IMR-90 (cell line): ENCODE measurements around the gene ZNF195. TPM values are rescaled to one million over a fixed set of nuclear protein-coding genes. Genes with fewer than 3 reads are reported as not detected.

ENCODE experiments used
- ATAC-seq: fragments of 200-7000 bp; cut with Tn5 transposase; 2 replicates; pipeline ENCODE4 v1.9.1; 2020; ENCODE audit warnings: low read depth, mild to moderate bottlenecking, moderate library complexity
- BruUV-seq: library from RNA; stranded (reverse); fragments of 400-500 nt; replicated peaks from 2 replicates; lab custom pipeline; 2021; lab: Mats Ljungman, UMichigan
- CTCF ChIA-PET: fragments of 300-600 bp; formaldehyde crosslinking; extraction: SDS; loops from one replicate; lab custom pipeline; 2021; ENCODE audit warnings: antibody characterized with exemption; lab: Yijun Ruan, JAX
- POLR2A ChIA-PET: fragments of 300-600 bp; sonication (Branson Sonifier 250); formaldehyde crosslinking; loops from one replicate; lab custom pipeline; 2022; ENCODE audit warnings: antibody characterized with exemption; ENCODE audit not compliant: unreplicated experiment; lab: Charles Lee
- DNase-seq: peaks from one replicate; pipeline ENCODE4 v3.0.0; 2013
- H2AFZ ChIP-seq: replicated peaks from 2 replicates; pipeline ENCODE3; 2013; ENCODE audit warnings: low read length, mild to moderate bottlenecking; ENCODE audit not compliant: poor library complexity
- H2AK5ac ChIP-seq: 2 replicates; pipeline ENCODE4 v1.6.1; 2013; ENCODE audit warnings: low read depth, low read length, inconsistent platforms
- H2AK9ac ChIP-seq: replicated peaks from 2 replicates; pipeline ENCODE3; 2013; ENCODE audit warnings: mild to moderate bottlenecking, low read depth, low read length, moderate library complexity; ENCODE audit not compliant: poor library complexity
- H2BK120ac ChIP-seq: 2 replicates; pipeline ENCODE4 v1.6.1; 2013; ENCODE audit warnings: low read depth, low read length, inconsistent platforms
- H2BK15ac ChIP-seq: 3 replicates; pipeline ENCODE4 v1.6.1; 2013; ENCODE audit warnings: low read depth, low read length, inconsistent platforms
- H2BK20ac ChIP-seq: 2 replicates; pipeline ENCODE4 v1.6.1; 2013; ENCODE audit warnings: low read depth, mild to moderate bottlenecking, inconsistent platforms, low read length, moderate library complexity
- H2BK5ac ChIP-seq: 2 replicates; pipeline ENCODE4 v1.6.1; 2013; ENCODE audit warnings: mild to moderate bottlenecking, low read depth, low read length, inconsistent platforms; ENCODE audit not compliant: poor library complexity, severe bottlenecking
- H3K14ac ChIP-seq: replicated peaks from 2 replicates; pipeline ENCODE4 v1.6.1; 2013; ENCODE audit warnings: low read depth, low read length, inconsistent platforms
- H3K18ac ChIP-seq: 2 replicates; pipeline ENCODE4 v1.6.1; 2013; ENCODE audit warnings: low read depth, low read length, control low read depth
- H3K23ac ChIP-seq: 2 replicates; pipeline ENCODE4 v1.6.1; 2013; ENCODE audit warnings: low read depth, low read length, inconsistent platforms
- H3K27ac ChIP-seq: 2 replicates; pipeline ENCODE4 v1.5.1; 2013; ENCODE audit warnings: mild to moderate bottlenecking, control low read depth, low read length; ENCODE audit not compliant: insufficient read depth
- H3K27me3 ChIP-seq: 2 replicates; pipeline ENCODE4 v1.6.1; 2013; ENCODE audit warnings: low read length; ENCODE audit not compliant: control insufficient read depth, insufficient read depth
- H3K36me3 ChIP-seq: 2 replicates; pipeline ENCODE4 v1.6.1; 2013; ENCODE audit warnings: low read length, mixed read lengths; ENCODE audit not compliant: control insufficient read depth, insufficient read depth
- H3K4ac ChIP-seq: 2 replicates; pipeline ENCODE4 v1.6.1; 2013; ENCODE audit warnings: low read depth, low read length, inconsistent platforms
- H3K4me1 ChIP-seq: 2 replicates; pipeline ENCODE4 v1.6.1; 2013; ENCODE audit warnings: low read length, mixed read lengths; ENCODE audit not compliant: control insufficient read depth, insufficient read depth
- H3K4me2 ChIP-seq: 2 replicates; pipeline ENCODE4 v1.6.1; 2013; ENCODE audit warnings: low read depth, mild to moderate bottlenecking, control low read depth, low read length, moderate library complexity
- H3K4me3 ChIP-seq: 2 replicates; pipeline ENCODE4 v1.5.1; 2013; ENCODE audit warnings: low read depth, mild to moderate bottlenecking, control low read depth, low read length, moderate library complexity; ENCODE audit not compliant: insufficient read depth
- H3K56ac ChIP-seq: 2 replicates; pipeline ENCODE4 v1.6.1; 2013; ENCODE audit warnings: low read length, inconsistent platforms; ENCODE audit not compliant: insufficient read depth; ENCODE audit errors: extremely low read depth
- H3K79me1 ChIP-seq, 2 experiments: 2 replicates each; pipeline ENCODE4 v1.6.1; 2013; ENCODE audit warnings: low read length in 2 of 2, inconsistent platforms in 1 of 2, low read depth in 1 of 2
- H3K9ac ChIP-seq: 2 replicates; pipeline ENCODE4 v1.6.1; 2013; ENCODE audit warnings: low read depth, low read length, control low read depth
- H3K9me1 ChIP-seq: 2 replicates; pipeline ENCODE4 v1.6.1; 2013; ENCODE audit warnings: low read length, inconsistent platforms; ENCODE audit not compliant: insufficient read depth
- H3K9me3 ChIP-seq: 2 replicates; pipeline ENCODE4 v1.6.1; 2013; ENCODE audit warnings: low read length; ENCODE audit not compliant: control insufficient read depth, insufficient read depth
- H4K20me1 ChIP-seq: 2 replicates; pipeline ENCODE4 v1.6.1; 2013; ENCODE audit warnings: low read length, inconsistent platforms; ENCODE audit not compliant: insufficient read depth
- H4K5ac ChIP-seq: 2 replicates; pipeline ENCODE4 v1.6.1; 2013; ENCODE audit warnings: mild to moderate bottlenecking, low read depth, low read length, control low read depth
- H4K8ac ChIP-seq, 2 experiments: 2 replicates each; pipeline ENCODE4 v1.6.1; 2013; ENCODE audit warnings: low read depth in 2 of 2, low read length in 2 of 2, control low read depth in 1 of 2, inconsistent platforms in 1 of 2
- H4K91ac ChIP-seq: 2 replicates; pipeline ENCODE4 v1.6.1; 2013; ENCODE audit warnings: low read depth, low read length, inconsistent platforms; ENCODE audit not compliant: insufficient read depth
- BHLHE40 ChIP-seq: fragments of 150-350 bp; IDR thresholded peaks from 2 replicates; pipeline ENCODE4 v1.6.1; 2016; ENCODE audit warnings: mild to moderate bottlenecking, low read depth, low read length
- CEBPB ChIP-seq: IDR thresholded peaks from 2 replicates; pipeline ENCODE4 v1.6.1; 2012; ENCODE audit warnings: low read depth, low read length, improper control_type of control experiment
- CHD1 ChIP-seq: IDR thresholded peaks from 2 replicates; pipeline ENCODE4 v1.6.1; 2012; ENCODE audit warnings: low read depth, low read length, improper control_type of control experiment
- FOS ChIP-seq: fragments of 150-350 bp; IDR thresholded peaks from 2 replicates; pipeline ENCODE4 v1.6.1; 2016; ENCODE audit warnings: low read depth, low read length
- POLR2A ChIP-seq: IDR thresholded peaks from 2 replicates; pipeline ENCODE4 v1.6.1; 2012; ENCODE audit warnings: mild to moderate bottlenecking, low read depth, low read length
- SMC3 ChIP-seq: fragments of 150-350 bp; IDR thresholded peaks from 2 replicates; pipeline ENCODE4 v1.6.1; 2016; ENCODE audit warnings: low read depth, mild to moderate bottlenecking, antibody characterized with exemption, low read length, moderate library complexity
- WGBS, 2 experiments: methylation state at CpG; one replicate each; pipeline versions ENCODE4 v1.1.5 to v1.1.7; 2013; ENCODE audit warnings: missing lambda C conversion rate in 2 of 2; ENCODE audit not compliant: insufficient read length in 1 of 2; ENCODE audit errors: extremely low coverage in 2 of 2; 5-methylcytosine and 5-hydroxymethylcytosine counted together
- dilution Hi-C: fragments of 300-500 bp; cut with HindIII; formaldehyde crosslinking; loops from one replicate; pipeline ENCODE4 v1.14.3; 2018; ENCODE audit warnings: low sequenced_read_pairs; ENCODE audit not compliant: unreplicated experiment
- in situ Hi-C: fragments of 300-500 bp; cut with MboI; formaldehyde crosslinking; loops from 3 replicates; pipeline ENCODE4 v1.14.3; 2019; ENCODE audit warnings: low sequenced_read_pairs, inconsistent platforms, mixed read lengths
- intact Hi-C: fragments of 100-400 bp; cut with micrococcal nuclease; formaldehyde crosslinking; loops from 2 replicates; pipeline ENCODE4 v1.10.0; 2022
- polyA plus RNA-seq, 3 experiments: library from polyadenylated mRNA; depleted of rRNA; stranded (reverse); fragments of >200 nt; gene quantifications; 2 replicates each; pipeline ENCODE4 v1.2.3, GENCODE V29; 2012; ENCODE audit warnings: low replicate concordance in 1 of 3
- total RNA-seq: library from RNA; depleted of rRNA; stranded (reverse); fragments of >200 nt; gene quantifications from 2 replicates; pipeline ENCODE4 v1.2.3, GENCODE V29; 2012

The ZNF195 gene
- total and polyA plus RNA-seq, 2 of the 4 experiments (the other 2 are of a cell fraction), result 10.2 to 24.4 TPM

- H4K8ac ChIP-seq, result no peak overlapping the region
- no peaks in the 10 kb centered on the region for H3K27me3 ChIP-seq
- no peak overlapping the region for H4K91ac ChIP-seq
- H2BK120ac ChIP-seq, result no peak overlapping the region
- no peak overlapping the region for H2AFZ ChIP-seq
- H3K27ac ChIP-seq, result no peak overlapping the region
- H3K9me1 ChIP-seq, result no peaks in the 10 kb centered on the region
- H3K56ac ChIP-seq, result no peak overlapping the region
- peaks cover 40% of the 10 kb centered on the region for H3K36me3 ChIP-seq
- H2AK9ac ChIP-seq, result no peak overlapping the region
- no peaks in the 10 kb centered on the region for H3K4me1 ChIP-seq
- H3K4me2 ChIP-seq, result no peak overlapping the region
- no peak for DNase-seq
- H2BK15ac ChIP-seq, result no peak overlapping the region
- no peak overlapping the region for H3K14ac ChIP-seq
- H2AK5ac ChIP-seq, result no peak overlapping the region
- WGBS, 2 experiments, result no CpG with 5 or more reads among the region's 3 CpGs
- dilution Hi-C loops (no loop called here), intact Hi-C loops (no loop called here), in situ Hi-C loops (no loop called here)
- H3K4me3 ChIP-seq, result no peak overlapping the region
- H4K5ac ChIP-seq, result no peak overlapping the region
- TF ChIP-seq SMC3 (no peak), POLR2A (no peak), CHD1 (no peak), FOS (no peak), CEBPB (no peak), BHLHE40 (no peak)
- no peak overlapping the region for H3K9ac ChIP-seq
- H3K9me3 ChIP-seq, result peaks cover 33% of the 10 kb centered on the region
- POLR2A ChIA-PET, result no interaction called here
- H3K18ac ChIP-seq, result no peak overlapping the region
- no peak overlapping the region for H3K23ac ChIP-seq
- peaks cover 12 to 13% of the 10 kb centered on the region in 2 experiments for H3K79me1 ChIP-seq
- no peak overlapping the region for H3K4ac ChIP-seq
- CTCF ChIA-PET, result no interaction called here
- BruUV-seq, result no TSS peak
- no peak for ATAC-seq
- no peak overlapping the region for H2BK5ac ChIP-seq
- no peak overlapping the region for H2BK20ac ChIP-seq
- no peaks in the 10 kb centered on the region for H4K20me1 ChIP-seq
Measured at GRCh38 chr11:3368199-3368598, 10.7 kb downstream of the ZNF195 start.
